PC-3 (cell line): ENCODE data around the gene RHOBTB1. TPM values are rescaled to one million over a fixed set of nuclear protein-coding genes. Genes with fewer than 3 reads are reported as not detected.

ENCODE experiments used
- ATAC-seq: fragments of 200-7000 bp; cut with Tn5 transposase; 2 replicates; pipeline ENCODE4 v1.9.1; 2020; ENCODE audit warnings: mild to moderate bottlenecking, moderate library complexity
- BruUV-seq: library from RNA; stranded (reverse); fragments of 400-500 nt; replicated peaks from 2 replicates; lab custom pipeline; 2021; lab: Mats Ljungman, UMichigan
- CTCF ChIA-PET: fragments of 300-600 bp; sonication (Branson Sonifier 250); formaldehyde crosslinking; loops from one replicate; lab custom pipeline; 2022; ENCODE audit warnings: antibody characterized with exemption; lab: Charles Lee
- POLR2A ChIA-PET: fragments of 300-600 bp; sonication (Branson Sonifier 250); formaldehyde crosslinking; loops from one replicate; lab custom pipeline; 2022; ENCODE audit warnings: antibody characterized with exemption; ENCODE audit not compliant: unreplicated experiment; lab: Charles Lee
- DNase-seq: peaks from one replicate; pipeline ENCODE4 v3.0.0-alpha.2; 2015
- H2AFZ ChIP-seq: fragments of 300-600 bp; sonication (generic); 2 replicates; pipeline ENCODE4 v1.6.0; 2016; ENCODE audit warnings: antibody characterized with exemption, low read length
- H3F3A ChIP-seq: fragments of 300-600 bp; sonication (generic); one replicate; pipeline ENCODE4 v1.6.0; 2017; ENCODE audit warnings: antibody characterized with exemption, low read length, control low read depth, mild to moderate bottlenecking; ENCODE audit not compliant: unreplicated experiment
- H3K27ac ChIP-seq: fragments of 300-600 bp; sonication (generic); 2 replicates; pipeline ENCODE4 v1.5.1; 2016; ENCODE audit warnings: mild to moderate bottlenecking, low read length
- H3K27me3 ChIP-seq: fragments of 300-600 bp; sonication (generic); 2 replicates; pipeline ENCODE4 v1.6.1; 2016; ENCODE audit warnings: low read length, mixed read lengths
- H3K36me3 ChIP-seq: fragments of 300-600 bp; sonication (generic); 2 replicates; pipeline ENCODE4 v1.6.1; 2016; ENCODE audit warnings: low read depth, mixed run types, low read length, mixed read lengths
- H3K4me1 ChIP-seq: fragments of 300-600 bp; sonication (generic); 2 replicates; pipeline ENCODE4 v1.5.1; 2016; ENCODE audit warnings: low read length; ENCODE audit not compliant: insufficient read depth
- H3K4me2 ChIP-seq: fragments of 300-600 bp; sonication (generic); 2 replicates; pipeline ENCODE4 v1.6.0; 2016; ENCODE audit warnings: low read length
- H3K4me3 ChIP-seq: fragments of 300-600 bp; sonication (generic); 2 replicates; pipeline ENCODE4 v1.5.1; 2016; ENCODE audit warnings: mild to moderate bottlenecking, low read length, mixed read lengths
- H3K79me2 ChIP-seq: fragments of 300-600 bp; sonication (generic); 2 replicates; pipeline ENCODE4 v1.6.1; 2017; ENCODE audit warnings: low read length, mixed read lengths
- H3K9ac ChIP-seq: fragments of 300-600 bp; sonication (generic); 2 replicates; pipeline ENCODE4 v1.6.0; 2016; ENCODE audit warnings: mild to moderate bottlenecking, low read length
- H3K9me2 ChIP-seq: fragments of 300-600 bp; sonication (generic); replicated peaks from 2 replicates; pipeline ENCODE4 v1.6.1; 2016; ENCODE audit warnings: mixed run types, low read length, mixed read lengths
- H3K9me3 ChIP-seq: fragments of 300-600 bp; sonication (generic); 2 replicates; pipeline ENCODE4 v1.6.1; 2016; ENCODE audit warnings: low read length, mixed read lengths
- H4K20me1 ChIP-seq: fragments of 300-600 bp; sonication (generic); 2 replicates; pipeline ENCODE4 v1.6.1; 2016; ENCODE audit warnings: low read length, mixed read lengths
- CTCF ChIP-seq: fragments of 300-600 bp; sonication (generic); conservative IDR thresholded peaks from 2 replicates; pipeline ENCODE4 v1.5.1; 2017; ENCODE audit warnings: antibody characterized with exemption, low read depth, mild to moderate bottlenecking, low read length
- EZH2 ChIP-seq: fragments of 300-600 bp; sonication (generic); IDR thresholded peaks from one replicate; pipeline ENCODE4 v1.6.1; 2017; ENCODE audit warnings: antibody characterized with exemption, mild to moderate bottlenecking, low read length; ENCODE audit not compliant: unreplicated experiment
- EZH2phosphoT487 ChIP-seq: fragments of 300-600 bp; sonication (generic); IDR thresholded peaks from 2 replicates; pipeline ENCODE4 v1.6.1; 2018; ENCODE audit warnings: mild to moderate bottlenecking, antibody characterized with exemption, low read length, borderline replicate concordance
- intact Hi-C: fragments of 100-400 bp; cut with micrococcal nuclease; formaldehyde crosslinking; loops from 2 replicates; pipeline ENCODE4 v1.9.0; 2023
- total RNA-seq: library from RNA; depleted of rRNA; stranded (reverse); fragments of >200 nt; gene quantifications from 2 replicates; pipeline ENCODE4 v1.2.3, GENCODE V29; 2014

The RHOBTB1 gene
- total RNA-seq, 1 experiment from 2014 or later: 6.7 TPM

GRCh38 chr10:60934215-60935175 is 9.5 kb downstream of the RHOBTB1 start:
- Histone ChIP-seq H3K36me3 (no peaks in the 10 kb centered on the region), H3K9ac (no peak overlapping the region), H3K4me2 (no peak overlapping the region), H3K27me3 (no peaks in the 10 kb centered on the region), H3K27ac (no peak overlapping the region), H3F3A (no peaks in the 10 kb centered on the region), H3K9me2 (no peaks in the 10 kb centered on the region), H3K9me3 (no peaks in the 10 kb centered on the region), H2AFZ (no peak overlapping the region), H3K79me2 (no peaks in the 10 kb centered on the region), H3K4me1 (peaks cover 8% of the 10 kb centered on the region), H4K20me1 (no peaks in the 10 kb centered on the region), H3K4me3 (no peak overlapping the region)
- intact Hi-C loops: no loop called here
- TF ChIP-seq EZH2phosphoT487 (no peak), CTCF (no peak), EZH2 (no peak)
- ATAC-seq: no peak
- BruUV-seq: no TSS peak
- CTCF ChIA-PET: no interaction called here
- DNase-seq: no peak
- POLR2A ChIA-PET: no interaction called here

GRCh38 chr10:60932756-60933155 is 11.2 kb downstream of the RHOBTB1 start:
- ATAC-seq: no peak
- H3K4me1 ChIP-seq: no peaks in the 10 kb centered on the region
- no peak overlapping the region for H3K9ac ChIP-seq
- H3K4me3 ChIP-seq: no peak overlapping the region
- CTCF ChIA-PET: no interaction called here
- no peaks in the 10 kb centered on the region for H3K79me2 ChIP-seq
- H4K20me1 ChIP-seq: no peaks in the 10 kb centered on the region
- no peaks in the 10 kb centered on the region for H3K9me2 ChIP-seq
- no peaks in the 10 kb centered on the region for H3K27me3 ChIP-seq
- TF ChIP-seq EZH2: no peak
- TF ChIP-seq CTCF: no peak
- TF ChIP-seq EZH2phosphoT487: no peak
- H3K4me2 ChIP-seq: no peak overlapping the region
- no peak overlapping the region for H3K27ac ChIP-seq
- H3K9me3 ChIP-seq: no peaks in the 10 kb centered on the region
- H2AFZ ChIP-seq: no peak overlapping the region
- BruUV-seq: no TSS peak
- intact Hi-C loops: no loop called here
- H3K36me3 ChIP-seq: no peaks in the 10 kb centered on the region
- DNase-seq: no peak
- POLR2A ChIA-PET: no interaction called here
- H3F3A ChIP-seq: no peaks in the 10 kb centered on the region

- ChIA-PET POLR2A (interaction anchor here (0.7 kb wide), 1 partner anchor 1576 kb away, joined by 3 read pairs; no protein-coding TSS in a partner anchor), CTCF (no interaction called here)
- Histone ChIP-seq H3K9ac (no peak overlapping the region), H3K27me3 (no peaks in the 10 kb centered on the region), H3K27ac (no peak overlapping the region), H3K4me2 (no peak overlapping the region), H3K79me2 (no peaks in the 10 kb centered on the region), H3K9me2 (no peaks in the 10 kb centered on the region), H3K9me3 (no peaks in the 10 kb centered on the region), H4K20me1 (no peaks in the 10 kb centered on the region), H3K4me1 (no peaks in the 10 kb centered on the region), H3K36me3 (no peaks in the 10 kb centered on the region), H2AFZ (no peak overlapping the region), H3F3A (no peaks in the 10 kb centered on the region), H3K4me3 (no peak overlapping the region)
- intact Hi-C loops: no loop called here
- BruUV-seq: no TSS peak
- TF ChIP-seq CTCF (no peak), EZH2 (no peak), EZH2phosphoT487 (no peak)
- no peak for DNase-seq
- no peak for ATAC-seq
These were observed 13.7 kb downstream of the RHOBTB1 start for GRCh38 chr10:60930237-60930636.
